Measurements from ENCODE around the gene TMEM176B.
A peak's percentile ranks its signal among the peaks of the same experiment; 100 is the strongest.

TMEM176B gene

DNA sequence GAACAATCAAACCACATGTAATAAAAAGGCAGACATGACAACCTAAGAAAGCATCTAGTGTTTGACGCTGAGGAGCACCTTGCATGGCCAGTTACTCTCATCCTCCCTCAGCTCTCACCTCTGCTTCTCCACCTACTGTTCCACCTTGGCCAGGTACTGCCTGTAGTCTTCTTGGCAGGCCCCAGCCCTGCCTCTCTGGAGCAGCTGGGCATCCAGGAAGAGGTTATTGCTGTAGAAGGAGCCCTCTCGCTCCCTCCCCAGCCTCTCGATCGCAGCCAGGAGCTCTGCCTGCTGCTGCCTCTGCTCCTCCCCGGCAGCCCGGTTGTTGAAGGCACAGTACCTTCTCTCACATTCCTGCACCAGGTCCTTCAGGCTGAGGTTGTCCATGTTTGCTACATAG, 53.2 kb downstream of the TMEM176B start:
- peak in 1 of 5 donors; percentile 14 for DNase-seq

- DNase-seq = no peak
These were observed 54.3 kb downstream of the TMEM176B start for GRCh38 chr7:150745876-150746275.

DNA sequence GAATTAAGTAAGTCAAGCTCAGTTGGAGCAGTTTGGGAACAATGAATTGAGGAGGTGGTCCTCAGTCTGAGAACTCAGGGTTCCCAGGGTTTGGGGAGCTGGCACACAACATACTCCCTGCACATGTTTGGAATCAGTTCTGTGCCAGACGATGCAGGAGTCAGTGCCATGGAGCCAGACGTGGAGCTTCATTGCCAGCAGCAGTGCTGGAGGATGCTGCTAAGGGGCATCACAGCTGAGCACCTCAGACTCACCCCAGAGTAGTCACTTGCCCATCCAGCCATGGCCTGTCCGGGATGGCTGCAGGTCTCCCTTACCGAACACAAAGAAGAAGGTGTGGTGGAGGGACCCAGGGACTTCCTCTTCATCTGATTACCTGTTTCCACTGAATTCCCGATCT, 55.1 kb downstream of the TMEM176B start:
- no peak for DNase-seq

- DNase-seq = no peak
These were observed 56.0 kb downstream of the TMEM176B start for GRCh38 chr7:150744041-150744656.

- DNase-seq = no peak
These were observed 57.7 kb downstream of the TMEM176B start for GRCh38 chr7:150742286-150742968.
